Fibroblast of gingiva (primary cell): Measurements from ENCODE around the gene AK5.

Experiments used
- DNase-seq: peaks from one replicate; pipeline ENCODE4 v3.0.0-alpha.2; 2011; ENCODE audit warnings: low read depth

AK5 gene, protein sequence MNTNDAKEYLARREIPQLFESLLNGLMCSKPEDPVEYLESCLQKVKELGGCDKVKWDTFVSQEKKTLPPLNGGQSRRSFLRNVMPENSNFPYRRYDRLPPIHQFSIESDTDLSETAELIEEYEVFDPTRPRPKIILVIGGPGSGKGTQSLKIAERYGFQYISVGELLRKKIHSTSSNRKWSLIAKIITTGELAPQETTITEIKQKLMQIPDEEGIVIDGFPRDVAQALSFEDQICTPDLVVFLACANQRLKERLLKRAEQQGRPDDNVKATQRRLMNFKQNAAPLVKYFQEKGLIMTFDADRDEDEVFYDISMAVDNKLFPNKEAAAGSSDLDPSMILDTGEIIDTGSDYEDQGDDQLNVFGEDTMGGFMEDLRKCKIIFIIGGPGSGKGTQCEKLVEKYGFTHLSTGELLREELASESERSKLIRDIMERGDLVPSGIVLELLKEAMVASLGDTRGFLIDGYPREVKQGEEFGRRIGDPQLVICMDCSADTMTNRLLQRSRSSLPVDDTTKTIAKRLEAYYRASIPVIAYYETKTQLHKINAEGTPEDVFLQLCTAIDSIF

DNA sequence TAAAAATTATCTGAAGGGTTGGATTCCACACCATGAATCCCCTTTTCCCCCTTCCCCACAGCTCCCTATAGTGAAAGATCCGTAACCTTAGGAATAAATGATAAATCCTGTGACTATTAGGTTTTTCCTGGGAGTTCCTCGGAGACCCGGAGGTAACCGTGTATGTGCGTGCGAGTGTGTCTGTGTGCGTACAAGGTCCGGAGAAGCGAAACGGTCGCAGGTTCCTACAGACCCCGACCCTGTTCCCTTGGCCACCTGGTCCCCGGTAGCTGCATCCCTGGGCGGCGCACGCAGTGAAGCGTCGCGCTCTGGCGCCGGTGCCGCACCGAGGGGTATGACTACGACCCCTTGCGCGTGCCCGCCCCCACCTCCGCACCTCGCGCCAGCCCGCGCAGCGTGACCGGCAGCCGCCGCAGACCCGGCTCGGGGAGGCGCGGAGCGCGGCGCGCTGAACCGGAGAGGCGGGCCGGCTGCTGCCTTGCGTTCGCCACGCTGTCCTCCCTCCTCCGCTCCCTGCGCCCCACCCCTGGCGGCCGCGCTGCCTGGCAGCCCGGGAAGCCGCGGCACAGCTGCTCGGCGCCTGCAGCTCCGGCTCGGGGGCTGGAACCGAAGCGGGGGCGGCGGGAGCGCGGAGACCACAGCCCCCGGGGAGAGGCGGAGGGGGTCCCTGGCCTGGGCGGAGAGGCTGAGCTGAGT, at the start of gene AK5:
Gene AK5 (plus strand): TSS at position 529 of the 696 bp plus-strand sequence. CDS start 295 bp downstream, outside the sequence.
- peak; percentile 57 for DNase-seq

DNA sequence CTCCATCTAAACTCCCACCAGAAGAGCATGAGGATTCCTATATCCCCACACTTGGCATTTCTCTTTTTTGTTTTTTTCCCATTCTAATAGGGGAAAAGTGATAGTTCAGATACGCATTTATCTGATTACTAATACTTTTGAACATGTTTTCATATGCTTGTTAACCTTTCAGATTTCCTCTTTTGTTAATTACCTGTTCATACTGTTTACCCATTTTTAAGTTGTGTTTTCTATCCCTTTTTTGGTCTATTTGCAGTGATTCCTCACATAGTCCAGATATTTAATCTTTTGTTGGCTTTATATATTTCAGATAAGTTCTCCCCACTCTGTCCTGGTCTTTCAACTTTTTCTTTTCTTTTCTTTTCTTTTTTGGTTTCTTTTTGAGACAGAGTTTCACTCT, 49.0 kb upstream of the AK5 start:
- DNase-seq = no peak

DNA sequence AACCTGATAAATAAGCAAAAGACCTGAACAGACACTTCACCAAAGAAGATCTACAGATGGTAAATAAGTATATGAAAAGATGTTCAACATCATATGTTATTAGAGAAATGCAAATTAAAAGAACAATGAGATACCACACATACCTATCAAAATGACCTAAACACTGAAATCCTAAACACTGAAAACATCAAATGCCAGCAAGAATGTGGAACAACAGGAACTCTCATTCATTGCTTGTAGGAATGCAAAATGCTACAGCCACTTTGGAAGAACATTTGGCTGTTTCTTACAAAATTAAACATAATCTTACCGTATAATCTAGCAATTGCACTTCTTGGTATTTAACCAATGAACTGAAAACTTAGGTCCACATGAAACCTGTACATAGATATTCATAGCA, 47.7 kb upstream of the AK5 start:
- DNase-seq = no peak

DNA sequence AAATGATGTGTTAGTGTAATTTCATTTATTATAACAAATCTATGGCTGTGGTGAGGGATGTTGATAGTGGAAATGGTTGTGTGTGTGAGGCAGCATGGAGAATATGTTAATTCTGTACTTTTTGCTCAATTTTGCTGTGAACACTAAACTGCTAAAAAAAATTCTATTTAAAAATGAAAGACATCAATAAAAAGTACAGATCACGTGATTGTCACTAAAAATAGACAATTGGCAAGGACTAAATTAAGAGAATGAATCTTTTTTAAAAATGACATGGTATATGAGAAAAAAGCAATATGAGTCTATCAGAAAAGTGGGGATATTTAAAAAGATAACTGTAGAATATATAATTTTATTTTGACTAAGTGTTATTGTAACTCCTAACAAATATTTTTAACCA, 46.9 kb upstream of the AK5 start:
- DNase-seq = no peak

DNA sequence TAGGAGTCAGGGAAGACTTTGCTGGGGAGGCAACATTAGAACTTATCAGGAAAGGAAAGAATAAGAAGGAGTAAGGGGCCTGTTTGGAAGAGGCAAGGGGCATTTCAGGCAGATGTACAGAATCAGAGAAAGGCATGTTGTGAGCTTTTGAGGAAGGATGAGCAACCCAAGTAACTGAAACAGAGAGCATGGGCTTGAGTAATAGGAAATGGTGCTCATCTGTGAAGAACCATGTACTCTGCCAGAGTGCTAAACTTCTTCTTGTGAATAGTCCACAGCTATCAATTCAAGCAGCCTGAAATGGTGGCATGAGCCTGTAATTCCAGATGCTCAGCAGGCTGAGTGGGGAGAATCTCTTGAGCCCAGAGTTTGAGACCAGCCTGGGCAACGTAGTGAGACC, 43.4 kb upstream of the AK5 start:
- DNase-seq = no peak

DNA sequence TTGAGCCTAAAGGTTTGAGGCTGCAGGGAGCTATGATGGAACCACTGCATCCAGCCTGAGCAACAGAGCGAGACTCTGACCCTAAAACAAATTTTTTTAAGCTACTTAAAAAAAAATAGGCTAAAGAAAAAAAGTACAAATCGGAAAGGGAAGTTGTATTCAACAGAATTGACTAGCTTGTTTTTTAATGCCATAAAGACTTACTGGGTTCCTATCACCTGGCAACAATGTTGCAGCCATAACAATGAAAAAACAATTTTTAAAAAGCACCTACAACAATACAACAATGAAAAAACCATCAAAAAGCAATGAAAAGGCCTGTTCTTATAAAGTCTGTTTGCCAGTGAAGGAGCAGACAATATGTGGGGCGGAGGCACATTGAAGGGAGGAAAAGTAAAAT, 42.5 kb upstream of the AK5 start:
- DNase-seq = no peak

DNA sequence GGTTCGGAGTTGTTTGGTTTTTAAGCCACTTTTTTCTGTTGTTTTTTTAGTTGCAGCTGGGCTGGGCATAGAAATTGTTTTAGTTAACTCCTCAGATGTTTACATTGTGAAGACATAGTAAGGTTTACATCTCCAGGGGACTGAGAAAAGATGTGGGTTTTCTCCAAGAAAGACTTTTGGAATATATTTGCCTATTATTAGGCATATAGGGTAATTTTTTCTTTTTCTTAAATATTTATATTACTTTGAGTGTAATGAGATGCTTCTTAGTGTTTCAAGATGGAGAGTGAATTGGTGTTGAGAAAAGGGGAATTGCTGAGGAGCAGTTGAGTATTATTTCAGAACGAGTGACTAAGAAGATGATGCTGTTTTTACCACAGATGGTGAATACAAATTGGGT, 36.0 kb upstream of the AK5 start:
- no peak for DNase-seq

DNA sequence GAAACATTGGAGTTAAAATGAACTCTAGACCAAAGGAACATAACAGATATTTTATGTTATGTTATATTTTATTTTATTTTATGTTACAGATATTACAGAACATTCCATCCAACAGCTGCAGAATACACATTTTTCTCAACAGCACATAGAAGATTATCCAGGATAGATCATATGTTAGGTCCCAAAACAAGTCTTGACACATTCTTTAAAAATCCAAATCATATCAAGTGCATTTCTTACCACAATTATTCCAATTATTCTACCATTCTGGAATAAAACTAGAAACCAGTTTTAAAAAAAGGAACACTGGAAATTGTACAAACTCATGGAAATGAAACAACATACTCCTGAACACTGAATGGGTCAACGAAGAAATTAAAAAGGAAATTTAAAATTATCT, 31.7 kb upstream of the AK5 start:
- no peak for DNase-seq

DNA sequence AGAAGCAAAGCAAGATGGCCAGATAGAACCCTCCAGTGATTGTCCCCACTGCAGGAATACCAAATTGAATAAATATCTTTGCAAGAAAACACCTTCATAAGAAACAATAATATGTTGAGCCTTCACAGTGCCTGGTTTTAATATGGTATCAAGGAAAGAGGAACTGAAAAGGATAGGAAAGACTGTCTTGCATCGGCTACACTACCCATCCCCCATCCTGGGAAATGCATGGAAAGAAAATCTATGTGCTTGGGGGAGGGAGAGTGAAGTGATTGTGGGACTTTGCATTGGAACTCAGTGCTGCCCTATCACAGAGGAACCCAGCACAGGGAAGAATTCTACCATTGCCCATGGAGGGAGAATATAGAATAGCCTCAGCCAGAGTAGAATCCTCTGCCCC, 28.6 kb upstream of the AK5 start:
- no peak for DNase-seq

DNA sequence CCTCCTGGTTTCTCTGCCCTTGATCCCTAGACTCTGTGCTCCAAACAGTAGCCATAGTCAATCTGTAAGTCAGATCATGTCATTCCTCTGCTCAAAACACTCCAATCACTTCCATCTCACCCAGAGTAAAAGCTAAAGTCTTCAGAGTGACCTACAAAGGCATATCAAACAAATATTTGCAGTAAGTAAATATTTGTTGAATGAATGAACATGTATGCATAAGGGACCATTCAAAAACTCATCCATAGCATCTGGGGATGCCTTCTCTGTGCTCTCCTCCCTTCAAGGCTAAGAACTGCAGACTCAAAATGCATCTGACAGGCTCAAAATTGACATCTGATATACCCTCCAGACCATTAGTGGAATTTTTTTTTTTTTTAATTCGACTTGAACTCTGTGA, 18.1 kb upstream of the AK5 start:
- no peak for DNase-seq

DNA sequence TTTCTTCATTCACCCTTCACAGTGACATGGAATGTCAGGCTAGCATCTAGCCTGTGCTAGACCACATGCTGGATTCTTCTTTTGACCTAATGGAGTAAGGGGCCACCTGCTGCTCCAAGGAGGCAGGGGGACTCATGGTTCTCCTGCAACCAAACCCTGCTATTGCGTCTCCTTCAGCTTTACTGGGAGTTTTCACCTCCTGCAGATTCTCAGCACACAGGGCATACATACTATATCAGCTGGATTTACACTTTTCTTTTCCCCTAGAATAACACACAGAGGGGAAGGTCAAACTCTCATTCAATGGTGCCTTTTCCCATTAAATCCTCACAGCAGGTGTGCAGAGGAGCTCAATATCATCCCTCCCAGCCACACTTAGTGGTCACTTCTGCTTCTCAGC, 16.6 kb upstream of the AK5 start:
- DNase-seq = no peak

DNA sequence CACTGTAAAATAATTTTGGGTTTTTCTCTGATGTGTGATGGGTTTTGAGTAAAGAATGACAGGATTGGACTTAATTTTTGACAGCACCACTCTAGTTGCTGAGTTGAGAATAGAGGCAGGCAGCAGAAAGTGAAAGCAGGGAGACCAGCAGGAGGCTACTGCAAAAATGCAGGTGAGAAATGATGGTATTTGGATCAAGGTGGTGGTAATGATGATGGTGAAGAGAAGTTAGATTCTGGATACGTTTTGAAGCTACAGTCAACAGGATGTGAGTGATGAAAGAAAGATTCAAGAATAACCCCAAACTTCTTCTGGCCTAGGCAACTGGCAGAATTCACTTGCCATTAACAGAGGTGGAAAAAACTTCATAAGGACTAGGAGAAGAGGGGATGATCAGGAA, 14.8 kb upstream of the AK5 start:
- no peak for DNase-seq

DNA sequence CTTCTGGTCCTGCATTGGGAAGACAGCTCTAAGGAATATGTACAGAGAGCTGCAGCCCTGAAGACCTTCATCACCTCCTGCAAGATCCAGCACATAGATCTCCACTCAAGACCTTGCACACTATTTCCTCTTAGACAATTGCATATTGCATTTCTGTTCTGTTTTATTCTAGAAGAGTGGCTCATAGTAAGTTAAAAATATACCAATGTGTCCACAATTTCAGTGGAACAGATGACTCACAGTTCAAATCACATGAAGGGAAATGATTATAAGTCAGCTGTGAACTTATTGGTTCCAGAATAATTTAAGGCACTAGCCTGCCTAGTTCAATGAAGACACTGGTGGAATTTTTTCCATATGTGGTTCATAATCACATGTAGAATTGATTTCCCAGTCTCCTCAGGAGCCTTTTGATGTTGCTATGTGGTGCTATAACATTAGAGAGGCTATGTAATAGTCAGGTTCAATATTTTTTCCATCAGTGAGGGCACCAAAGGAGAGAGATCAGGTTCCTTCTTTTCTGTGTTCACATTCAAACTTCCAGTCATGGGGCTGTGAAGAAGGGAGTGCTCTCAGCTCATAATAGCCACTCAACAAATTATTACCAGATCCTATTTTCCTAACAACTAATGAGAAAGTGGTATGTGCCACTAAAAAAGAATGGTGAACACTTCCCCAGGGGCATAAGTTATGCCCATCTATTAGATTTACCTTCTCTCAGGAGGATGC, 9.8 kb upstream of the AK5 start:
- DNase-seq = peak; percentile 88

DNA sequence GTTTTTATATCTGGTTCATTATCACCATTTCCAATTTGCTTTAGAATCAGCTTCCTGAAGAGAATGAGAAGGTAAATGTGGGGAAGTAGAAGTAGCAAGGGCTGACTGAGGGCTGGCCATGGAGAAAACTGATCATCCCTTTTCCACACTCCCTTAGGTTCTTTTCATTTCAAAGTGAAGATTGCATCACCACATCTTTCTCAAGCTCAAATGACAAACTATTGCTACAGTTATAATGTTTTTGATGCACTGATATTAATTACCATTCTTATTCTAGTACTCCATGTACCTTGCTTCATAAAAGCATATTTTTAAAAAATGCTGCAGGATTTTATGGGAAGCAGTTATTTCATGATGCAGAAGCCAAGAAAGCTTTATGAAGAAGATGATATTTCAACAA, 7.9 kb upstream of the AK5 start:
- peak; percentile 89 for DNase-seq

DNA sequence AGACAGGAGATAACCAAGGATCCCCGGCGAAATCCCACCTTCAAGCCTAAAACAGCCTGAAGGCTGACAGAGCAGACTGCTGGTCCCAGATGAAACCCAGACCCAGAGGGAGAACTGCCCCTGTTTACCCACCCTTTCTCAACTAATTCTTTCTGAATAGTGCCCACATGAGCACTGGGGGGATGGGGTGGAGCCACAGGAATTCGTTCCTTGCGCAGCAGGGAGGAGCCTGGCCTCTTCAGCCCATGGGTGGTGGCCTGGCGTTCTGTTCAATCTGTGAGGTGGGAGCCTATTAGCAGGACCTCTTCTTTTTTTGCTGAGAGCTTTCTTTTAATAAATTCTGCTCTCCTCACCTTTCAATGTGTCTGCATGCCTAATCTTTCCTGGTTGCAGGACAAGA, 6.6 kb upstream of the AK5 start:
- DNase-seq = no peak

DNA sequence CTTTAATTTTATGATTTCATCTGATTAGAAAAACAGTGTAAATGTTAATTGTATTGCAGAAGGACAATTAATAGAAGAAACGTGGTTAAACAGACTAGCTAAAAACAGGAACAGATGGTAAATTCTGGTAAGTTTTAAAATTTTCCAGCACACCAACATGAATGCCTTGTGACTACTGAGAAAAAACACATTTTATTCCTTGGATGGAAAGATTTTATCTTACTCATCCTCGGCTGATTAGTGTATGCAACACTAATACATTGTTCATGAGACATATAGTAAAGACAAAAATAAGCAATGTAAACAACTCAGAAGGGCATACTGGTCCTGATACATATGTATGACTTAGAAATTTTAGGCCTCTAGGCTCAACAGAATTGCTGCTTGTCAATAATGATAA, 4.9 kb upstream of the AK5 start:
- DNase-seq = no peak

DNA sequence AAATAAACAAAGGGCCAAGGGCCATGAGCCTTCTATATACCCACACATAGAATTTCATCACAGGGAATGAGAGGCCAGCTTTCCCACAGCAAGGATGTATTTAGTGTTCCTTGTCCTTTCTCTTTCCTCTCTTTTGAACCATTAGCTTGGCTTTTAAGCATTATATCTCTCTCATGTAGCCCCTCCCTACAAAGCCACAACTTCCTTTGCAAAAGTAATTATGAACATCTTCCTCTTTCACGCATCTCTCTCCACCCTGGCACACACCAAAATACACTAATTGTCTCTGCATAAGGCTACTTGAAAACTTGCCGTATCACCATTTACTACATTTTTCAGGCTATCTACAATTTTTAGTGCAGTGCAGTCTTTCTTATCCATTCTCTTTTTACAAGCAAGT, 1.9 kb upstream of the AK5 start:
- DNase-seq = no peak

DNA sequence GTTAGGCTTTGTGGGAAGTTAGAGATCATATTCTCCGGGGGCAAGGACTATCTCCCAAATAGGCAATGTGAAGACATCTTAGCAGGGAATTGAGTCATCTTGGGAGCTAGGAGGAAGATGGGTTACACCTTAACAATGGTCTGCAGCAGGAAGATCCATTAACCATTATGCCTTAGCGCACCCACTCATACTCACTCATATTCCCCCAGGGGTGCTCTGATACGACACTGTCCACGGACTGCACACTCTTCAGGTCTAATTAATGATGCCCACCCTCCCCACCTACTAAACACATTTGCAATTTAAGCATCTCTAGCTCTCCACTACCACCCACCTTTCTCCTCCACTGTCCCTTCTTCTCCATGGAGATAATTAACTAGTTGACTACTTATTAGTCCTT, 857 bp upstream of the AK5 start:
- DNase-seq = no peak

DNA sequence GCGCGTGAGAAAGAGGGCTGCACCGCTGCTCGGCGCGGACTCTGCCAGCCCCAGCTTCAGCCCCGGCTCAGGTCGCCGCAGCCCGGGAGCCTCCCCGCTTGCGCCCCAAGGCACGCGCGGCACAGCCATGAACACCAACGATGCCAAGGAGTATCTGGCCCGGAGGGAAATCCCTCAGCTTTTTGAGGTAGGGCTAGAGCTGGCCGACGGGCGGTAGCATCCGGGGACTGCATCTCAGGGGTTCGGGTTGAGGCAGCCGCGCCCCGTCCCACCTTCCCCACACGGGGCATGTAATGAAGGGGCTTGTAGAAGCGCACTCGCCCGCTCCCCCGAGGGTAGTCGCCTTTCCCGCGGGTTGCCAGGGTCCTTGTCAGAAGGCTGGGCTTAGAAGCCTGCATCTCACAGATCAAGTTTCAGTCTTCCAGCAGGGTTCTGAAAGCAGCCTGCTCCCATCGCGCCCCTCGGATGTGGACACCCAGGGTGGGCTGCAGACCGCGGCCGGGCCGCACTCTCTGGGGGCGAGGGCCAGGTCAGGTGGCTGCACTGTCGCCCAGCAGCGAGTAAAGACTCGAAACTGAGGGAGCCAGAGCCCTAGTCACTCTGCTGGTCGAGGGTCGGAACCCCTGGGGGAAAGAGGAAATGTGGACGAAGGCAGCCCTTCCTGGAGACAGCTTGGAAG, 507 bp downstream of the AK5 start:
- DNase-seq = no peak

DNA sequence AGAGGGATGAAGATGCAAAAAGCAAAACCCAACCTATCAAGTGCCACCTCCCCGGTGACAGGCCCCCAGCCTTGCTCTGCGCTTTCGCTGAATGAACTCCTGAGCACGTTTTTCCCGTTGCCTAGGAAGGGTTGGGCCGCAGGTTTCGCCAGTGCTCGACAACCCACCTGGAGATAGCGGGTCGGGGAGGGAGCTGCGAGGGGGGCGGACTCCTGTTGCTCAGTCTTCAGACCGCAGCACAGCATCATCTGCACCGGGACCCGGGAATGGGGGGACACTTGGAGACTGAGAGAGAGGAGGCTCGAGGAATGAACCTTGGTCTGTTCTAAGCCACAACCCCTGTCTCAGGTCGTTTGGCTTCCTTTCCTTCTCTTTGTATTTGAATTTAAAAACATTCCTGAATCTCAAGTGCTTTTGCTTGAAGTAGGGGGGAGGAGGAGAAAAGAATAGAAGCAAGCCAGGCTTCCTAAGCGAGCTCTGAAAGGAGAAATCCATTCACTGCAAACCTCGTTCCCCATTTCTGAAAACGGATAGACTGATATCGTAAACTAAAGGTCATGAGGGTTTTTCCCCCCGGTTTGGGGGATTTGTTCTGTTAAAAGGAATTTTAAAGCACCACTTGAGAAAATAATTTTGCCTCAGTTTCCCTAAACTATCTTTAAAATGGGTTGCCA, 1.2 kb downstream of the AK5 start:
- DNase-seq = no peak

DNA sequence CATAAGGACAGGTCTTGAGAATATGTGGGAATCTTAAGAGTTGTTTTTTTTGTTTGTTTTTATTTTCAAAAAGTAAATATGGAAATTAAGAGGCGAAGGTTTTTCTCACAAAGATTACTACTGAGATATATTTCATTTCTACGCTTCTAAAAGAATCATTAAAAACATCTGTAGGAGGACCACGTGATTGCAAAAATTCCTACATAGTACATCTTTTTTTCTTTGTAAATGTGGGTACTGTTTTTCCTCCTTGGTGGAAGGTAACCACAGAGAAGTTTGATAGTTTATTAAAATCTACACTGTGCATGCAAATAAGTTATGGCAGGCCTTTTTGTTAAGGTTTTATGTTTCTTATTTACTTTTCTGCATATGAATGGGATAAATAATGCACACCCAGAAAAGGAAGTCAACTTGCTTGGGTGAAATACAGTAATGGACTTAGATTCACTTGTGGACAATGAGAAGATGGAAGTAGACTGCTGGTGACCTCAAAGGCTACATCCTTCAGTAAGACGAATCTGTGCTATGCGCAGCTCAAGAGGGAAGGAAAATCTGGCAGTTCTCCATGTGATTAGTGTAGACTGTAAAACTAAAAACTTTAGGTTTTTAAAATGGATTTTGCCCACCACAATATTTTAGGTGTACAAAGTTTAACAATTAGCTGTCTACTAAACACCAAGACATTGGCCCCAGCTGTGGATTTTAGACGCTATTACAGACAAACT, 2.0 kb downstream of the AK5 start:
- peak; percentile 10 for DNase-seq
